GM12865 (cell line): ENCODE measurements around the gene GRIN2A.

ENCODE experiments used
- DNase-seq: peaks from one replicate; pipeline ENCODE4 v3.0.0; 2010; ENCODE audit warnings: low read depth
- H3K4me3 ChIP-seq: 2 replicates; pipeline ENCODE4 v1.5.1; 2011; ENCODE audit warnings: mild to moderate bottlenecking, low read depth, low read length, control low read depth
- TF ChIP-seq, protein P1 (sequence below): IDR thresholded peaks from 2 replicates; pipeline ENCODE4 v1.5.1; 2011; ENCODE audit warnings: low read length, control low read depth, low read depth, inconsistent platforms; ENCODE audit not compliant: insufficient read depth; ENCODE audit errors: missing control alignments

Gene GRIN2A

DNA sequence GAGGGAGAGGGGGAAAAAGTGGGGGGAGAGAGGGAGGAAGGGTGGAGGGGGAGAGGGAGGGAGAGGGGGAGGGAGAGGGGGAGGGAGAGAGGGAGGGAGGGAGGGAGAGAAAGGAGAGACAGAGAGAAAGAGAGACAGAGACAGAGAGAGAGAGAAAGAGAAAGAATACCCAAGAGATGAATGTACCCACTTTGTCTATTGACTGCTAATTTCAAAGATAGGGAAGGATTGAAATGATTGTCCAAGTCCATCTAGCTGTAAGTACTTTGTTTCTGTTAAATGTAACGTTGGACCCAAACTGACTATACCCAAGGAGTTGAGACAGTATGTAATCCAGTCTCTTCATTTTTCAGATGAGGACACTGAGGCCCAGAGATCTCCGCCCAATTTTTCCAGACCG, 374.9 kb downstream of the GRIN2A start:
- TF ChIP-seq, protein P1, sequence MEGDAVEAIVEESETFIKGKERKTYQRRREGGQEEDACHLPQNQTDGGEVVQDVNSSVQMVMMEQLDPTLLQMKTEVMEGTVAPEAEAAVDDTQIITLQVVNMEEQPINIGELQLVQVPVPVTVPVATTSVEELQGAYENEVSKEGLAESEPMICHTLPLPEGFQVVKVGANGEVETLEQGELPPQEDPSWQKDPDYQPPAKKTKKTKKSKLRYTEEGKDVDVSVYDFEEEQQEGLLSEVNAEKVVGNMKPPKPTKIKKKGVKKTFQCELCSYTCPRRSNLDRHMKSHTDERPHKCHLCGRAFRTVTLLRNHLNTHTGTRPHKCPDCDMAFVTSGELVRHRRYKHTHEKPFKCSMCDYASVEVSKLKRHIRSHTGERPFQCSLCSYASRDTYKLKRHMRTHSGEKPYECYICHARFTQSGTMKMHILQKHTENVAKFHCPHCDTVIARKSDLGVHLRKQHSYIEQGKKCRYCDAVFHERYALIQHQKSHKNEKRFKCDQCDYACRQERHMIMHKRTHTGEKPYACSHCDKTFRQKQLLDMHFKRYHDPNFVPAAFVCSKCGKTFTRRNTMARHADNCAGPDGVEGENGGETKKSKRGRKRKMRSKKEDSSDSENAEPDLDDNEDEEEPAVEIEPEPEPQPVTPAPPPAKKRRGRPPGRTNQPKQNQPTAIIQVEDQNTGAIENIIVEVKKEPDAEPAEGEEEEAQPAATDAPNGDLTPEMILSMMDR, result no peak
- no peak for DNase-seq
- no peak overlapping the region for H3K4me3 ChIP-seq

DNA sequence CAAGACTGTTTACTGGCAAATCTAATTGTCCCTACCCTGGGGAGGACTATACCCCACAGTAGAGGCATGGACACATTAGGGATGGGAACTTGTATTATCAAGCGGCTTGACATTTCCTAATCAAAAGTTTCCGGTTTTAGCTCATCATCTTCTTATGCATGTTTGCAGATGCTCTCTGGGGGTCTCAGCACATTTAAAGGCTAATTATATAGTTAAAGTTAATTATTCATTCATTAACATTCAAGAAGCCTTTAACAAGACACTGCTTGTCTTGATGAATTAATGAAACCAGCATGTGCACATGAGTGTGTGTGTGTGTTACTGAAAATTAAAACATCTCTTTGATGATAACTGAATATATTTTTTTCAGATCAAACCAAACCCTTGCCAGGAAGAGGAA, 377.1 kb downstream of the GRIN2A start:
- TF ChIP-seq, protein P1, result no peak

DNA sequence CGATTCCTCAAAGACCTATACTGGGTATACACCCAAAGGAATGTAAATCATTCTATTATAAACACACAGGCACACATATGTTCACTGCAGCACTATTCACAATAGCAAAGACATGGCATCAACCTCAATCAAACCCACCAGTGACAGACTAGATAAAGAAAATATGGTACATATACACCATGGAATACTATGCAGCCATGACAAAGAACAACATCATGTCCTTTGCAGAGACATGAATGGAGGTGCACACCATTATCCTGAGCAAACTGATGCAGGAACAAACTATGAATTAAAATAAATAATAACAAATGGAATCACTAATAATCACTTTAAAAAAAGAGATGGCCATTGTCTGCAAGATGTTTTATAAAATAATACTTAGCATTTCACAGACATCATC, 380.1 kb downstream of the GRIN2A start:
- no peak for DNase-seq
- no peak overlapping the region for H3K4me3 ChIP-seq
- TF ChIP-seq, protein P1, result no peak

More for the DNA sequence above, 377.1 kb downstream of the GRIN2A start:
- DNase-seq, result no peak
- H3K4me3 ChIP-seq, result no peak overlapping the region

DNA sequence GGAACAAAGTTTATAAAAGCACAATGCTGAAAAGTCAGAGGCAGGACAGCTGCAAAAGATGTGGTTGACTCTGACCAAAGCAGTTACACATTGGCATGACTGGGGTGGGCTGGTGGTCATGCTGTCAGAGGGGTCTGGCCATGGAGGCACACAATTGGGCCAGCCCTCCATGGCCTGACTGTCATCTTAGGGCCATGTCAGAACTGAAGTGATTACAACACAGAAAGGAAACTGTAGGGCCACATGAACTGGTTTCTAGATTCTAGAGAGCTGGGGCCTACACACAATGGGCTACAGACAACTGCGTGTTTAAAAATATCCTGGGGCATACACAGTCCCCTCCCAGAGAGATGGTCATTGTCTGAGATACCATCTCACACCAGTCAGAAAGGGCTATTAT, 380.6 kb downstream of the GRIN2A start:
- DNase-seq, result peak; percentile 4
- no peak overlapping the region for H3K4me3 ChIP-seq
- TF ChIP-seq, protein P1, result no peak

DNA sequence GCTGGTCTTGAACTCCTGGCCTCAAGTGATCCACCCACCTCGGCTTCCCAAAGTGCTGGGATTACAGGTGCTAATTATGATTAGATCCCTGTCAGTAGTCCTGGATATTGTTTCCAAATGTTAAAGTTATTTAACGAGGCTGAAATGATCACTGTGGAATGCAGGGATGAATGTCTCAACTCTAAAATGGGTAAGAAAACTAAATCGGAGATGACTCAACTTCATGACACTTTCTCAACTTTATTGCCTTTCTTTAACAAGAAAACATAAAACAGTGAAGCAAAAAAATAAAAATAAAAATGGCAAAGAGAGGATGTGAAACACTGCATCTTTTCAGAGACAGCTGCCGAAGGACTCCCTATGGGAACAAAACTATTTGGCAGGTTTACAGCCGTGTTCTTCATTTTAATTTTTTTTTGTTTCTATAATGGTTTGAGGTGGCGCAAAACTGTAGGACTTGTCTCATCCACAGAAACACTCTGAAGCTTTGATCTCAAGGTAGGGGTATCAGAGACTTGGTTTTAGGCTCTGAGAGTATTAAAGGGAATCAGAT, 382.0 kb downstream of the GRIN2A start:
- no peak for DNase-seq
- TF ChIP-seq, protein P1, result no peak

DNA sequence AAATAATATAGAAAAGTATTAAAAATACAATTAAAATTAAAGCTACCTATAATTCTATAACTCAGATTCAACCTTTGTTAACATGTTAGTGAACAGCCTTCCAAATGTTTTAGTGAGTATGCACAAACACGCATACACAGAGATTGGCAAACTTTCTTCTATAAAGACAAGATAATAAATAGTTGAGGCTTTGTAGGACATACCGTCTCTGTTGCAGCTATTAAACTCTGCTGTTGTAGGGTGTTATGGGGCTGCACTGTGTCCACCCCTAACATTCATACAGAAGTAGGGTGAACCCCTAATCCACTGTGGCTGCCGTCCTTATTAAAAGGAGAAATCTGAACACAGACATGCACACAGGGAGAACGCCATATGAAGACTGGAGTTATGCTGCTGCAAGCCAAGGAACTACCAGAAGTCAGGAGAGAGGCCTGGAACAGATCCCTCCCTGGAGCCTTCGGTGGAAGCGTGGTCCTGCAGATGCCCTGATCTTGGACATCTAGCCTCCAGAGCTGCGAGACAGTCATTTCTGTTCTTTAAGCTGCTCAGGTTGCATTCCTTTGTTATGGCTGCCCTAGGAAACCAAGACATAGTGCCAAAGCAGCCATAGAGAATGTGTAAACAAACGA, 383.2 kb downstream of the GRIN2A start:
- H3K4me3 ChIP-seq, result no peak overlapping the region
- TF ChIP-seq, protein P1, result no peak
- no peak for DNase-seq

More for the DNA sequence above, 382.0 kb downstream of the GRIN2A start:
- no peak overlapping the region for H3K4me3 ChIP-seq

DNA sequence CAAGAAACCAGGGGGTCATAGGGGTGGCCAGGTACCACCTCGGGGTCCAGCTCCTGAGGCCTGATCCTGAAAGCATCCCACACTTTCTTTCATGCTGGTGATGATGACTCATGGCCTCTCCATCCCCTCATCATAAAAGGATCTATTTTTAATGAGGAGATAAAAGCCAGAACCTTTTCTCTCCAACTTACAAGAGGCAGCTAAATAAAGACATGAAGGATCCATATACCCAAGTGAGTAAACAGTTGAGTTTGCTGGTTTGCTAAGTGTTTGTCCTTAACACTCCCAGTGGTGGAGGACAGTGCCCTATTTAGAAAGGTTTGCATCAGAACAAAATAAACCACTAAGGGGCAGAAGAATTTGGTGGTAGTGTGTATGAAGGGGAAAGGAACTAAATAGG, 383.8 kb downstream of the GRIN2A start:
- no peak for DNase-seq
- H3K4me3 ChIP-seq, result no peak overlapping the region
- TF ChIP-seq, protein P1, result no peak
